IPS-18c (cell line): ENCODE measurements around the gene NANP.
"Not testable (repeated sequence)": the region's sequence is repeated elsewhere in the genome, so short reads cannot be mapped to it uniquely, and the experiment has no call there.

Experiments
- H3K4me3 ChIP-seq: 2 replicates; pipeline ENCODE4 v1.7.0; 2013; ENCODE audit warnings: low read depth, mild to moderate bottlenecking, low read length, moderate library complexity; ENCODE audit not compliant: insufficient read depth
- H3K9me3 ChIP-seq: one replicate; pipeline ENCODE4 v1.6.1; 2013; ENCODE audit warnings: mild to moderate bottlenecking, low read length, moderate library complexity; ENCODE audit not compliant: control insufficient read depth, insufficient read depth

The NANP gene

GRCh38 chr20:25622450-25623224 is 1.2 kb downstream of the NANP start:
- Histone ChIP-seq H3K4me3 (peak overlapping the region; percentile 79), H3K9me3 (peaks cover 2% of the 10 kb centered on the region)

- H3K9me3 ChIP-seq, result peaks cover 2% of the 10 kb centered on the region
- no peak overlapping the region for H3K4me3 ChIP-seq
Measured at GRCh38 chr20:25622049-25622448, 1.8 kb downstream of the NANP start.

- Histone ChIP-seq H3K9me3 (no peaks in the 10 kb centered on the region), H3K4me3 (no peak overlapping the region)
Measured at GRCh38 chr20:25619514-25619913, 4.3 kb downstream of the NANP start.

- H3K9me3 ChIP-seq, result no peaks in the 10 kb centered on the region
- no peak overlapping the region for H3K4me3 ChIP-seq
Measured at GRCh38 chr20:25608774-25609173, 15.0 kb downstream of the NANP start.

GRCh38 chr20:25606094-25606695 is 17.6 kb downstream of the NANP start:
- H3K4me3 ChIP-seq, result no peak overlapping the region
- H3K9me3 ChIP-seq, result no peaks in the 10 kb centered on the region

GRCh38 chr20:25605148-25605547 is 18.7 kb downstream of the NANP start:
- H3K4me3 ChIP-seq, result no peak overlapping the region
- no peaks in the 10 kb centered on the region for H3K9me3 ChIP-seq

- H3K9me3 ChIP-seq, result no peaks in the 10 kb centered on the region
- no peak overlapping the region for H3K4me3 ChIP-seq
Measured at GRCh38 chr20:25604611-25605010, 19.2 kb downstream of the NANP start.

- H3K4me3 ChIP-seq, H3K9me3 ChIP-seq: not testable (repeated sequence)
Measured at GRCh38 chr20:25602914-25603309, 20.9 kb downstream of the NANP start.

- H3K4me3 ChIP-seq, H3K9me3 ChIP-seq: not testable (repeated sequence)
Measured at GRCh38 chr20:25602191-25602913, 21.5 kb downstream of the NANP start.

GRCh38 chr20:25601659-25602058 is 22.2 kb downstream of the NANP start:
- no peaks in the 10 kb centered on the region for H3K9me3 ChIP-seq
- no peak overlapping the region for H3K4me3 ChIP-seq

GRCh38 chr20:25600632-25601031 is 23.2 kb downstream of the NANP start:
- no peak overlapping the region for H3K4me3 ChIP-seq
- no peaks in the 10 kb centered on the region for H3K9me3 ChIP-seq

GRCh38 chr20:25592135-25592852 is 31.5 kb downstream of the NANP start:
- Histone ChIP-seq H3K9me3 (peaks cover 2% of the 10 kb centered on the region), H3K4me3 (no peak overlapping the region)

- not testable (repeated sequence) for H3K4me3 ChIP-seq, H3K9me3 ChIP-seq
Measured at GRCh38 chr20:25590778-25591177, 33.0 kb downstream of the NANP start.

- H3K4me3 ChIP-seq, result no peak overlapping the region
- peaks cover 2% of the 10 kb centered on the region for H3K9me3 ChIP-seq
Measured at GRCh38 chr20:25588491-25588890, 35.3 kb downstream of the NANP start.

- H3K4me3 ChIP-seq, result no peak overlapping the region
- H3K9me3 ChIP-seq, result peaks cover 2% of the 10 kb centered on the region
Measured at GRCh38 chr20:25587536-25587935, 36.3 kb downstream of the NANP start.

- H3K4me3 ChIP-seq, result no peak overlapping the region
- H3K9me3 ChIP-seq, result peaks cover 2% of the 10 kb centered on the region
Measured at GRCh38 chr20:25586877-25587276, 36.9 kb downstream of the NANP start.

- Histone ChIP-seq H3K4me3 (peak within 1 kb of the TSS; percentile 89), H3K9me3 (peaks cover 2% of the 10 kb centered on the region)
Measured at GRCh38 chr20:25584905-25585704, 38.7 kb downstream of the NANP start, which contains the start of gene NINL. Gene NINL, minus strand, starts transcription at chr20:25585531. Its CDS starts 58,944 bp downstream, at chr20:25526587.
